ENCODE data around the gene TFIP11. TPM values are rescaled to one million over a fixed set of nuclear protein-coding genes. Genes with fewer than 3 reads are reported as not detected.

TFIP11 gene
- total and polyA plus RNA-seq, 2 of the 8 experiments (the other 6 are each of a cell fraction or from before 2014, with no cell fraction given), result 18.1 to 28.3 TPM

DNA sequence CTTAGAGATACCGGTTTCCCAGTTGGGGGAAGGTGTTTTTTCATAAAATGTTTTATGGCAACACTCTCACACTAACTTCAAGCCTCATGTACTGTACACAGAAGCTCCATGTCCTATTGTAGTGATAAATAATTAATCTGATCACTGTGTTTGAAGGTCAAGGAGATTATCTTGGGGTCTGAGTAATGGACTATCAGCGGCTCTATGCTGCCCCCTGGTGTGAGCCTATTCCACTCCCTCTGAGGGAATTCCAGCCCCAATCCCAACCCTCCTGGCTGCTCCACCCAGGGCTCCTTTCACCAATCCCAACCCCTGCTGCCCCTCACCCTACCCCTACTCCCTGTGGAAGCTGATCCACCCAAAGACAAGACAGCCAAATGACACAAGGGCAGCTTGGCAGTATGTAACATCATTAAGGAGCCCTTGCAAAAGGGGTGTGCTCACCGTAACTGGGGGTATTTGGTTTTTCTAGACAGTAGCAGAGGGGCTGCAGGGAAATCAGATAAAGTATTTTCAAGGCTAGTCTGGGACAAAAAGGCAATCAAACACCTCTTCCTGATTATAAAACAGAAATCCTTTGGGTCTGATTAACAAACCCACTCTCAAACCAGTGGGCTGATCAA lies 51.0 kb downstream of the TFIP11 start:
- 30% methylated on average over 3 of the region's 3 CpGs; no CpG with 5 or more reads in 1 of the 2 experiments for WGBS, 2 experiments (ENCODE audit: extremely low coverage in 1 of 2, insufficient coverage in 1 of 2, insufficient read length in 1 of 2, insufficient replicate concordance in 2 of 2, low coverage in 1 of 2, low lambda C conversion rate in 2 of 2, missing lambda C conversion rate in 1 of 2)
- CTCF ChIA-PET (ENCODE audit: partially characterized antibody), result interaction anchor here (0.6 to 7.8 kb wide), 40 partner anchors 9 to 719 kb away, joined by 3 to 98 read pairs (median 6); partner anchors contain the start of genes HPS4, MYO18B and SRRD
- H3K56ac ChIP-seq (replicated peaks; ENCODE audit: insufficient read length, low read depth, low read length), result no peak overlapping the region
- no peak for TF ChIP-seq BCL11A (IDR thresholded peaks at IDR 0.05; ENCODE audit: low read depth in 2 of 2, low read length in 2 of 2)
- peak; percentile 81 to 84 for TF ChIP-seq RAD21 (IDR thresholded peaks at IDR 0.05 in 1 of 2, conservative IDR thresholded peaks at IDR 0.05 in 1 of 2; ENCODE audit: low read depth in 2 of 2, low read length in 2 of 2)
- TF ChIP-seq JUND (IDR thresholded peaks at IDR 0.05; ENCODE audit: low read length), result no peak
- TF ChIP-seq RFX5 (IDR thresholded peaks at IDR 0.05; ENCODE audit: borderline replicate concordance, low read depth, low read length), result no peak
- no peak for TF ChIP-seq RXRA (IDR thresholded peaks at IDR 0.05; ENCODE audit: insufficient read depth, low read depth, low read length)
- no peak for TF ChIP-seq SIX5 (IDR thresholded peaks at IDR 0.05; ENCODE audit: low read depth, low read length)
- TF ChIP-seq YY1 (IDR thresholded peaks at IDR 0.05; ENCODE audit: low read depth, low read length), result no peak
- no peak for TF ChIP-seq ZNF274 (IDR thresholded peaks at IDR 0.05; ENCODE audit: borderline replicate concordance, extremely low read depth, low read length)
- TF ChIP-seq RNF2 (IDR thresholded peaks at IDR 0.05; ENCODE audit: borderline replicate concordance, low read depth, low read length, missing control alignments, poor library complexity, severe bottlenecking), result no peak
- no peak for TF ChIP-seq HDAC2 (IDR thresholded peaks at IDR 0.05; ENCODE audit: borderline replicate concordance in 1 of 2, low read depth in 2 of 2, low read length in 2 of 2)
- TF ChIP-seq, protein P1, sequence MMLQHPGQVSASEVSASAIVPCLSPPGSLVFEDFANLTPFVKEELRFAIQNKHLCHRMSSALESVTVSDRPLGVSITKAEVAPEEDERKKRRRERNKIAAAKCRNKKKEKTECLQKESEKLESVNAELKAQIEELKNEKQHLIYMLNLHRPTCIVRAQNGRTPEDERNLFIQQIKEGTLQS (IDR thresholded peaks at IDR 0.05; ENCODE audit: insufficient read depth, low read depth, low read length), result no peak

More for the DNA sequence above, 51.0 kb downstream of the TFIP11 start:
- Histone ChIP-seq H3K27me3 (replicated peaks in 1 of 4; ENCODE audit: control insufficient read depth in 3 of 4, extremely low read depth in 1 of 4, insufficient read depth in 3 of 4, low read length in 3 of 4) (no peaks in the 10 kb centered on the region), H3K36me3 (ENCODE audit: control insufficient read depth in 2 of 4, insufficient read depth in 4 of 4, low read length in 3 of 4) (peaks cover 14 to 58% (median 44%) of the 10 kb centered on the region in 4 experiments), H3K9me3 (ENCODE audit: insufficient read depth in 2 of 2, low read depth in 1 of 2, low read length in 1 of 2) (no peaks in the 10 kb centered on the region), H2BK12ac (ENCODE audit: low read depth, low read length) (no peak overlapping the region), H3K18ac (ENCODE audit: extremely low read depth, low read length) (no peak overlapping the region), H3K9ac (replicated peaks in 1 of 4; ENCODE audit: extremely low read depth in 1 of 4, low read depth in 3 of 4, low read length in 3 of 4) (no peak overlapping the region), H2BK120ac (replicated peaks; ENCODE audit: low read depth, low read length) (no peak overlapping the region), H2AK5ac (ENCODE audit: low read depth, low read length) (no peak overlapping the region), H4K5ac (ENCODE audit: insufficient read length, low read depth, low read length) (no peak overlapping the region), H3K4me3 (ENCODE audit: extremely low read depth in 1 of 4, insufficient read depth in 2 of 4, low read depth in 3 of 4, low read length in 4 of 4) (no peak overlapping the region), H3K23me2 (ENCODE audit: low read depth, low read length) (no peaks in the 10 kb centered on the region), H2BK15ac (ENCODE audit: low read length) (no peak overlapping the region), H3K23ac (ENCODE audit: insufficient read length) (no peak overlapping the region), H3K4ac (replicated peaks; ENCODE audit: insufficient read length, low read depth, low read length) (no peak overlapping the region), H4K91ac (replicated peaks; ENCODE audit: insufficient read length, low read length) (no peak overlapping the region), H2AFZ (ENCODE audit: low read length) (no peak overlapping the region), H4K20me1 (replicated peaks in 1 of 2; ENCODE audit: control insufficient read depth in 1 of 2, insufficient read depth in 2 of 2, low read length in 2 of 2) (peaks cover 5 to 9% of the 10 kb centered on the region in 2 experiments), H2BK5ac (ENCODE audit: low read depth, low read length) (no peak overlapping the region), H3K14ac (ENCODE audit: insufficient read length) (no peak overlapping the region), H2BK20ac (ENCODE audit: low read length) (no peak overlapping the region), H3K79me1 (ENCODE audit: low read depth, low read length) (0 out of 2 replicates have a peak, but pooled peaks cover 2% of the 10 kb centered on the region), H3K4me2 (ENCODE audit: insufficient read depth in 1 of 2, low read depth in 2 of 2, low read length in 2 of 2) (no peak overlapping the region), H3K4me1 (replicated peaks in 1 of 4; ENCODE audit: control insufficient read depth in 3 of 4, insufficient read depth in 4 of 4, low read length in 3 of 4) (no peaks in the 10 kb centered on the region), H4K8ac (ENCODE audit: extremely low read depth, insufficient read depth, low read length) (no peak overlapping the region), H3K27ac (ENCODE audit: low read depth, low read length) (no peak overlapping the region), H3K79me2 (ENCODE audit: control insufficient read depth in 1 of 2, insufficient read depth in 2 of 2, low read length in 2 of 2) (peaks cover 0 to 2% of the 10 kb centered on the region in 2 experiments; a peak in 1 of 4 replicates)
- FAIRE-seq (peak; percentile 96), DNase-seq (ENCODE audit: low read depth in 1 of 2, low spot score in 2 of 2) (peak; percentile 53 to 90)
- POLR2A ChIA-PET (ENCODE audit: partially characterized antibody), result interaction anchor here (1.0 to 1.6 kb wide), 5 partner anchors 21 to 97 kb away, joined by 3 to 4 read pairs (median 3); partner anchors contain the start of genes HPS4 and SRRD
